GM23338 (cell line): ENCODE results near the gene CD22.
"Not testable (repeated sequence)": the region's sequence is repeated elsewhere in the genome, so short reads cannot be mapped to it uniquely, and the experiment has no call there.

ENCODE experiments used
- CREB1 ChIP-seq: fragments of 250-450 bp; sonication (Bioruptor Pico); IDR thresholded peaks from 2 replicates; pipeline ENCODE4 v1.5.0; 2020; ENCODE audit warnings: low read depth, mild to moderate bottlenecking, moderate library complexity
- CTCF ChIP-seq, 2 experiments: fragments of 200-600 bp in 1 of 2; sonication (generic) in 1 of 2; conservative IDR thresholded peaks; 2 replicates each; pipeline versions ENCODE4 v1.5.1 to v1.6.1; 2016 to 2017; ENCODE audit warnings: antibody characterized with exemption in 2 of 2, low read depth in 2 of 2, mild to moderate bottlenecking in 2 of 2, moderate library complexity in 1 of 2
- ETS1 ChIP-seq: IDR thresholded peaks from 2 replicates; pipeline ENCODE4 v1.6.1; 2016; ENCODE audit warnings: antibody characterized with exemption
- EZH2 ChIP-seq: fragments of 200-600 bp; sonication (generic); IDR thresholded peaks from one replicate; pipeline ENCODE4 v1.8.0; 2017; ENCODE audit warnings: antibody characterized with exemption, mild to moderate bottlenecking, low read depth; ENCODE audit not compliant: unreplicated experiment
- EZH2phosphoT487 ChIP-seq: fragments of 200-600 bp; sonication (generic); IDR thresholded peaks from one replicate; pipeline ENCODE4 v1.8.1; 2018; ENCODE audit warnings: antibody characterized with exemption; ENCODE audit not compliant: unreplicated experiment
- JUNB ChIP-seq: IDR thresholded peaks from one replicate; pipeline ENCODE4 v1.6.1; 2016; ENCODE audit warnings: antibody characterized with exemption; ENCODE audit not compliant: unreplicated experiment
- NANOG ChIP-seq: IDR thresholded peaks from 2 replicates; pipeline ENCODE4 v1.6.1; 2016; ENCODE audit warnings: antibody characterized with exemption, borderline replicate concordance
- POLR2AphosphoS5 ChIP-seq: IDR thresholded peaks from 2 replicates; pipeline ENCODE4 v1.6.1; 2016; ENCODE audit warnings: antibody characterized with exemption, low read depth
- REST ChIP-seq: IDR thresholded peaks from one replicate; pipeline ENCODE4 v1.6.1; 2018; ENCODE audit warnings: antibody characterized with exemption; ENCODE audit not compliant: unreplicated experiment
- STAT1 ChIP-seq: IDR thresholded peaks from one replicate; pipeline ENCODE4 v1.6.1; 2016; ENCODE audit warnings: antibody characterized with exemption; ENCODE audit not compliant: unreplicated experiment
- ZNF114 ChIP-seq: fragments of 250-450 bp; sonication (Bioruptor Pico); IDR thresholded peaks from 2 replicates; pipeline ENCODE4 v1.5.0; 2020; ENCODE audit warnings: mild to moderate bottlenecking, moderate library complexity
- ZNF462 ChIP-seq: fragments of 250-450 bp; sonication (Bioruptor Pico); IDR thresholded peaks from 2 replicates; pipeline ENCODE4 v1.5.0; 2020; ENCODE audit warnings: mild to moderate bottlenecking, moderate library complexity

GRCh38 chr19:35374031-35374430 is 45.0 kb downstream of the CD22 start:
- not testable (repeated sequence) for TF ChIP-seq CTCF (conservative IDR thresholded peaks at IDR 0.05; ENCODE audit: low read depth in 2 of 2); CREB1 (CRISPR knock-in tag); REST; EZH2; NANOG; POLR2AphosphoS5; STAT1; JUNB; ZNF114 (CRISPR knock-in tag); EZH2phosphoT487; ZNF462 (CRISPR knock-in tag); ETS1
